ENCODE results near the gene SEPSECS.

DNA sequence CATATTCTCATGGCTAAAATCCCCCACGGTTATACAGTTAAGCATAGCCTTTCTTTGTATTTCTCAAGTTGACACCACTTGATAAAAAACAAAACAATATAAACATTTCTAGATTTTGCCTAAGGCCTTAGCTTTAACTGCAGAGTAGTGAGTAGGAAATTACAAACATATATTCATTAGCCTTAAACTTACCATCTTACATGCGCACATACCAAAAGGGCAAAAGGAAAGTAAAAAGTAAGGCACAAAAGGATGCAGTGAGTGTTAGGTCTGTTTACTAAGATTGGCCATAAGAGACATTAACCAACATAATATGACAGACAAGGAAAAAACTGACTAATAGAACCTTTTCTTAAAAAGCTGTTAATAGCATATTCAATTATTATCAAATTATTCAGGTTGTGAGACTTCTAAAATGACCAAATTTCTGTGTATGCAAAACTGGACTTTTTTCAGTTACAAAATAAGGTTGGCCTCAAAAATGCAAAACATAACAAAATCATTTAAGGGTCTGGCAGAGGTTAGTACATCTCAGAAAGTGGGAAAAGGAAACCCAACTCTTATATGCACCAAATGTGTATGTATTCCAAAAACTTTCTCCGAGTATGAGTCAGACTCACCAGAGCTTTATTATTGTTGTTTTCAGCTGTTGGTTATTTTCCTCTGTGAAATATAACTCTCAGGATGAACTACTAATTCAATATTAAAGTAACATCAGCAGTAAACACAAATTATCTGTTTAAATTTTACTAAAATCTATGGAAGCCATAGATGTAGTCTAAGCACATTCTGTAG lies 39.9 kb downstream of the SEPSECS start:
- TF ChIP-seq EP300 (IDR thresholded peaks at IDR 0.05; ENCODE audit: borderline replicate concordance) (no peak), YY1 (IDR thresholded peaks at IDR 0.05; ENCODE audit: low read depth) (no peak), REST (IDR thresholded peaks at IDR 0.05; ENCODE audit: low read depth) (no peak)
